Measurements from ENCODE around the gene CABP7.

- TF ChIP-seq SRF (IDR thresholded peaks at IDR 0.05; ENCODE audit: low read depth) (no peak), MAX (IDR thresholded peaks at IDR 0.05) (no peak), POLR2A (IDR thresholded peaks at IDR 0.05; ENCODE audit: borderline replicate concordance, extremely low read depth, insufficient read depth, insufficient read length) (no peak), CTCF (IDR thresholded peaks at IDR 0.05 in 2 of 3, conservative IDR thresholded peaks at IDR 0.05 in 1 of 3; ENCODE audit: borderline replicate concordance in 1 of 3, insufficient read depth in 1 of 3, low read depth in 2 of 3, low read length in 2 of 3) (no peak), YY1 (IDR thresholded peaks at IDR 0.05; ENCODE audit: extremely low read depth, insufficient replicate concordance, low read depth, low read length) (no peak)
Measured at GRCh38 chr22:29753808-29754657, 34.2 kb downstream of the CABP7 start.
